Testis (tissue), 3 donors: Measurements from ENCODE around the gene CACNA1D. TPM values are rescaled to one million over a fixed set of nuclear protein-coding genes. Genes with fewer than 3 reads are reported as not detected.

ENCODE experiments used
- DNase-seq: peaks from one replicate; pipeline ENCODE4 v3.0.0-alpha.2; 2019
- H3K27ac ChIP-seq, 2 donors: fragments of 200-600 bp; sonication (generic); one replicate each; pipeline ENCODE4 v1.5.1; 2019
- H3K27me3 ChIP-seq: fragments of 200-600 bp; sonication (generic); one replicate; pipeline ENCODE4 v1.5.1; 2019
- H3K36me3 ChIP-seq: fragments of 200-600 bp; sonication (generic); one replicate; pipeline ENCODE4 v1.5.1; 2017; ENCODE audit warnings: low read depth; ENCODE audit errors: missing control alignments
- H3K4me1 ChIP-seq: fragments of 200-600 bp; sonication (generic); one replicate; pipeline ENCODE4 v1.5.1; 2019
- H3K4me3 ChIP-seq, 2 donors: fragments of 200-600 bp; sonication (generic); one replicate each; pipeline ENCODE4 v1.5.1; 2017 to 2019
- H3K9me3 ChIP-seq: fragments of 200-600 bp; sonication (generic); one replicate; pipeline ENCODE4 v1.5.1; 2017
- CTCF ChIP-seq, 3 experiments: fragments of 450-650 bp in 2 of 3; fragments of 200-600 bp in 1 of 3; sonication (generic) in 1 of 3; IDR thresholded peaks; one replicate each; pipeline ENCODE4 v1.5.1; 2016 to 2019; ENCODE audit warnings: antibody characterized with exemption in 3 of 3, mild to moderate bottlenecking in 2 of 3, moderate library complexity in 1 of 3
- POLR2A ChIP-seq: fragments of 450-650 bp; IDR thresholded peaks from one replicate; pipeline ENCODE4 v1.6.1; 2017; ENCODE audit warnings: antibody characterized with exemption, mild to moderate bottlenecking, moderate library complexity
- WGBS, 2 donors: methylation state at CpG; one replicate each; pipeline ENCODE4 v1.1.5; 2018; 5-methylcytosine and 5-hydroxymethylcytosine counted together
- intact Hi-C: fragments of 100-400 bp; cut with DNase I; formaldehyde crosslinking; loops from one replicate; pipeline ENCODE4 v1.15.1; 2023; ENCODE audit warnings: low total_unique reads
- polyA plus RNA-seq: library from polyadenylated mRNA; stranded (reverse); fragments of 350-450 nt; fragmentation: Illumina TruSeq; extraction: RNeasy Lipid Tissue Mini Kit (QIAGEN cat#74804); gene quantifications from one replicate; pipeline ENCODE4 v1.2.3, GENCODE V29; 2014; ENCODE audit warnings: low read depth, low replicate concordance; ENCODE audit not compliant: insufficient read depth
- total RNA-seq, 2 donors: library from RNA; depleted of rRNA; stranded (reverse); fragments of >200 nt; gene quantifications; one replicate each; pipeline ENCODE4 v1.2.3, GENCODE V29; 2016

The CACNA1D gene
- total and polyA plus RNA-seq, 3 donors from 2014 or later: 8.0 to 39.0 (median 37.6) TPM

GRCh38 chr3:53617893-53618523, 123.6 kb downstream of the CACNA1D start:
- no peak for DNase-seq
- TF ChIP-seq CTCF (IDR thresholded peaks at IDR 0.05) (no peak), POLR2A (no peak)
- H3K4me3 ChIP-seq: no peak overlapping the region
- intact Hi-C loops: no loop called here
- H3K9me3 ChIP-seq: no peaks in the 10 kb centered on the region
- no peaks in the 10 kb centered on the region for H3K36me3 ChIP-seq
- no peaks in the 10 kb centered on the region for H3K27me3 ChIP-seq
- H3K27ac ChIP-seq: no peak overlapping the region
- 78 to 100% methylated on average over 1 to 8 of the region's 8 CpGs for WGBS, 2 donors
- no peaks in the 10 kb centered on the region for H3K4me1 ChIP-seq

GRCh38 chr3:53618524-53618906, 124.1 kb downstream of the CACNA1D start:
- WGBS, 2 donors: 77 to 92% methylated on average over 4 to 6 of the region's 6 CpGs
- Histone ChIP-seq H3K27ac (no peak overlapping the region), H3K9me3 (no peaks in the 10 kb centered on the region), H3K4me3 (no peak overlapping the region), H3K4me1 (no peaks in the 10 kb centered on the region), H3K36me3 (no peaks in the 10 kb centered on the region), H3K27me3 (no peaks in the 10 kb centered on the region)
- DNase-seq: no peak
- intact Hi-C loops: no loop called here
- no peak for TF ChIP-seq CTCF (IDR thresholded peaks at IDR 0.05)
- no peak for TF ChIP-seq POLR2A

GRCh38 chr3:53618936-53619335, 124.5 kb downstream of the CACNA1D start:
- H3K4me3 ChIP-seq: no peak overlapping the region
- no peaks in the 10 kb centered on the region for H3K4me1 ChIP-seq
- intact Hi-C loops: no loop called here
- H3K27ac ChIP-seq: no peak overlapping the region
- no peaks in the 10 kb centered on the region for H3K36me3 ChIP-seq
- no peaks in the 10 kb centered on the region for H3K27me3 ChIP-seq
- DNase-seq: no peak
- WGBS, 2 donors: 87 to 98% methylated on average over 5 of the region's 5 CpGs
- TF ChIP-seq POLR2A: no peak
- TF ChIP-seq CTCF (IDR thresholded peaks at IDR 0.05): no peak
- H3K9me3 ChIP-seq: no peaks in the 10 kb centered on the region

- no peak for TF ChIP-seq CTCF (IDR thresholded peaks at IDR 0.05)
- no peak for TF ChIP-seq POLR2A
- no peaks in the 10 kb centered on the region for H3K9me3 ChIP-seq
- H3K27me3 ChIP-seq: no peaks in the 10 kb centered on the region
- no peaks in the 10 kb centered on the region for H3K36me3 ChIP-seq
- WGBS, 2 donors: 60 to 66% methylated on average over 10 of the region's 10 CpGs
- intact Hi-C loops: no loop called here
- no peaks in the 10 kb centered on the region for H3K4me1 ChIP-seq
- no peak for DNase-seq
- peak overlapping the region in 1 of 2 donors; percentile 52 for H3K27ac ChIP-seq
- H3K4me3 ChIP-seq: no peak overlapping the region
Measured at GRCh38 chr3:53624061-53624857, 129.8 kb downstream of the CACNA1D start.
